HG02623 (cell line): Measurements from ENCODE around the gene ASIC2.
"Not testable (repeated sequence)": the region's sequence is repeated elsewhere in the genome, so short reads cannot be mapped to it uniquely, and the experiment has no call there.

Experiments used
- ATAC-seq: cut with Tn5 transposase; IDR thresholded peaks from one replicate; pipeline ENCODE4 v1.9.1; 2021; ENCODE audit warnings: moderate library complexity; ENCODE audit not compliant: unreplicated experiment

ASIC2 gene

GRCh38 chr17:32992321-32993033, 300.6 kb downstream of the ASIC2 start:
- ATAC-seq, result no peak

GRCh38 chr17:32988481-32989101, 304.5 kb downstream of the ASIC2 start:
- ATAC-seq, result no peak

DNA sequence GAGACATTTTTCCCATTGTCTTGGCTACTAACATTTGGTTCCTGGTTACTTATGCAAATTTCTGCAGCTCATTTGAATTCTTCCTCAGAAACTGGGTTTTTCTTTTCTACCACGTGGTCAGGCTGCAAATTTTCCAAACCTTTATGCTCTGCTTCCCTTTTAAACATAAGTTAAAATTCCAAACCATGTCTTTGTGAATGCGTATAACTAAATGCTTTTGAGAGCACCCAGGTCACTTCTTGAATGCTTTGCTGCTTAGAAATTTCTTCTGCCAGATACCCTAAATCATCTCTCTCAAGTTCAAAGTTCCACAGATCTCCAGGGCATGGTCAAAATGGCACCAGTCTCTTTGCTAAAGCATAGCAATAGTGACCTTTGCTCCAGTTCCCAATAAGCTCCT, 305.2 kb downstream of the ASIC2 start:
- not testable (repeated sequence) for ATAC-seq

GRCh38 chr17:32987453-32987805, 305.7 kb downstream of the ASIC2 start:
- ATAC-seq, result not testable (repeated sequence)

DNA sequence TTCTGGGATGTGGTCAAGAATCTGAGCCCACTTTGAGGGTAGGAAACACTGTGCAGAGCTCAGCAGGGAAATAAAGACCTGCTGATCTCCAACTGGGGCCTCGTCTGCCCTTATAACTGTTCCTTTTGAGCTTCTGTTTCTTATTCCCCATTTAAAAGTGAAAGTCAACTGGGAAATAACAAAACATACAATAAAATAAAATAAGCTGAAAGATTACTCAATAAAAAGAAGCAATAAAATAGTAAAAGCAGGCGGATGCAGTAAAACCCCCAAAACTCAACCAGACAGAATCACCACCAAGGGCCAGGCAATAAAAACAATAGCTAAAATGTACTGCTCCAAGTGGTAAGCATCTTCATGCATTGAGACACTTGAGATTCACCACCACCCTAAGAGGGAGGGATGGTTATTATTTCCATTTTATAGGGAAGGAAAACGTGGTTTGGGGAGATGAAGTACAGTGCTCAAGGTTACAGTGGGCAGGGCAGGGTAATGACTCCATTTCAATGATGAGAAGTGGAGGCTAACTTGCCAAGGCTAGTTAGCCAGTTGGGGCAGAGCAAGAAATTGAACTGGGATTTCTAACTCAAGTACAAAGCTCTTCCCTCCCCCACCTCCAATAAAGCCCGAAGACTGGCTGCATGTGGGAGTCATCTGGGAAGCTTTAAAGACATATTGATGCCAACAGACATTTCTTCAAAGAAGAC, 307.9 kb downstream of the ASIC2 start:
- ATAC-seq, result no peak

- ATAC-seq, result not testable (repeated sequence)
Measured at GRCh38 chr17:32981611-32982010, 311.5 kb downstream of the ASIC2 start.

GRCh38 chr17:32980230-32980629, 312.9 kb downstream of the ASIC2 start:
- no peak for ATAC-seq

- ATAC-seq, result no peak
Measured at GRCh38 chr17:32976605-32977004, 316.5 kb downstream of the ASIC2 start.

- ATAC-seq, result no peak
Measured at GRCh38 chr17:32976131-32976530, 317.0 kb downstream of the ASIC2 start.

DNA sequence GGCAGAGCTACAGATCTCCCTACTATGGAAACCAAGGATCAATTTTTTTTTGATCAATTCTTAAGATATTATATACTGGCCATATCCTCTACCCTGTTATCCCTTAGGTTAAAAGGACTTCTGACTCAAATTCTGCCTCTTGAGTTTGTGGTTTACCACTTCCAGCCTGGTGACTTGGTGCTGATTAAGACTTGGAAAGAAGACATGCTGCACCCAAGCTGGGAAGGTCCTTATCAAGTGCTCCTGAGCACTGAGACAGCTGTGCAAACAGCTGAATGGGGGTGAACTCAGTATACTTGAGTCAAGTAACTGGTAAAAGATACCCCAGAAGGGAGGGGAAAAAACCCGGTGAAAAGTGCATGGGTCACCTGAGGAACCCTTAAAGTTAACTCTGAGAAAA, 321.9 kb downstream of the ASIC2 start:
- ATAC-seq, result no peak

DNA sequence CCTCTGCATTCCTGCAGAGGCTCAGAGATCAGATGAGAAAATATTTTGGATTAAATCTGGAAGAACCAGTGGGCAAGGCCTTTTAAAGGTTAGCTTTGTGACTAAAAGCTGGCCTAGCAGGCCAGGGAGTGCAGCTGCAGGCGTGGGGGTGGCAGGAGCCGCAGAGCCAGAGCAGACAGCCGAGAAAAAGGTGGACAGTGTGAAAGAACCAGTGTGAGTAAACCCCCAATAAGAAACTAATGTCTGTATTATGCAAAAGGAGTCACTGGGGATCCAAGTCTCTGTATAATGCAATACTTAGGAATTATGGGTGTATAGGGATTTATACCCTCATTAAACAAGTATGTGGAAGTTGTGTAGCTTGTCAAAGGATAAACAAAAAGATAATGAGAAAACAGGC, 322.8 kb downstream of the ASIC2 start:
- ATAC-seq, result peak; percentile 41

- ATAC-seq, result not testable (repeated sequence)
Measured at GRCh38 chr17:32969231-32969630, 323.9 kb downstream of the ASIC2 start.

- no peak for ATAC-seq
Measured at GRCh38 chr17:32964541-32964940, 328.6 kb downstream of the ASIC2 start.
